ENCODE measurements around the gene ELOVL2. TPM values are rescaled to one million over a fixed set of nuclear protein-coding genes. Genes with fewer than 3 reads are reported as not detected.

Gene ELOVL2
- total RNA-seq, 3 donors from 2014 or later, result 0.12 to 0.63 TPM; not detected in 1

DNA sequence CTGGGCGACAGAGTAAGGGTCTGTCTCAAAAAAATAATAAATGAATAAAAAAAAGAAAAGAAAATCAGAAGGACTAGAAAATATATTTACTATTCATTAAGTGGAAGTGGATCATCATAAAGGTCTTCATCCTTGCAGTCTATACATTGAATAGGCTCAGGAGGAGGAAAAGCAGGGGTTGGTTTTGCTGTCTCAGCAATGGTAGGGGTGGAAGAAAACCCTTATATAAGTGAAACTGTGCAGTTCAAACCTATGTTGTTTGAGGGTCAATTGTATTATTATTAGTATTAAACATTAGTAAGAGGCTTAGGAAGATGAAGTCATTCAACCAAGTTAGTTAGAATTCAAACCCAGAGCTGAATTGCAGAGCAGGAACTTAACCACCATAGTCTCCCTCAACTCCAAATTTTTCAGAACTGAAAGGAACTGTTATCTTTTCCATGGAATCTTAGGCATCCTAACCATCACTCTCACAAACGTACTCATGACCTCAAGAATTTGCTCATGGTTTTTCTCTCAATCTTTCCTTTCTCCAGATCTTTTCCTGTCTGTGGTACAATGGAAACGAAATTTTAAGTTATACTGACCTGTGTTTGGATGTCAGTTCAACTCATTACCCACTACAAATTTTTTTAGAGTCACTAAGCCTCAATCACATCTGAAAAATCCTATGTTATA is 41.8 kb upstream of the ELOVL2 start:
- ATAC-seq (no peak), DNase-seq (no peak)
- Histone ChIP-seq H3K4me3 (no peak overlapping the region), H3K36me3 (ENCODE audit: low read depth) (no peaks in the 10 kb centered on the region), H3K4me1 (ENCODE audit: low read depth) (no peaks in the 10 kb centered on the region), H3K9me3 (no peaks in the 10 kb centered on the region)
- intact Hi-C loops (cut with DNase I, micrococcal nuclease), result no loop called here
- TF ChIP-seq, protein P1, sequence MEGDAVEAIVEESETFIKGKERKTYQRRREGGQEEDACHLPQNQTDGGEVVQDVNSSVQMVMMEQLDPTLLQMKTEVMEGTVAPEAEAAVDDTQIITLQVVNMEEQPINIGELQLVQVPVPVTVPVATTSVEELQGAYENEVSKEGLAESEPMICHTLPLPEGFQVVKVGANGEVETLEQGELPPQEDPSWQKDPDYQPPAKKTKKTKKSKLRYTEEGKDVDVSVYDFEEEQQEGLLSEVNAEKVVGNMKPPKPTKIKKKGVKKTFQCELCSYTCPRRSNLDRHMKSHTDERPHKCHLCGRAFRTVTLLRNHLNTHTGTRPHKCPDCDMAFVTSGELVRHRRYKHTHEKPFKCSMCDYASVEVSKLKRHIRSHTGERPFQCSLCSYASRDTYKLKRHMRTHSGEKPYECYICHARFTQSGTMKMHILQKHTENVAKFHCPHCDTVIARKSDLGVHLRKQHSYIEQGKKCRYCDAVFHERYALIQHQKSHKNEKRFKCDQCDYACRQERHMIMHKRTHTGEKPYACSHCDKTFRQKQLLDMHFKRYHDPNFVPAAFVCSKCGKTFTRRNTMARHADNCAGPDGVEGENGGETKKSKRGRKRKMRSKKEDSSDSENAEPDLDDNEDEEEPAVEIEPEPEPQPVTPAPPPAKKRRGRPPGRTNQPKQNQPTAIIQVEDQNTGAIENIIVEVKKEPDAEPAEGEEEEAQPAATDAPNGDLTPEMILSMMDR (IDR thresholded peaks at IDR 0.05), result no peak

DNA sequence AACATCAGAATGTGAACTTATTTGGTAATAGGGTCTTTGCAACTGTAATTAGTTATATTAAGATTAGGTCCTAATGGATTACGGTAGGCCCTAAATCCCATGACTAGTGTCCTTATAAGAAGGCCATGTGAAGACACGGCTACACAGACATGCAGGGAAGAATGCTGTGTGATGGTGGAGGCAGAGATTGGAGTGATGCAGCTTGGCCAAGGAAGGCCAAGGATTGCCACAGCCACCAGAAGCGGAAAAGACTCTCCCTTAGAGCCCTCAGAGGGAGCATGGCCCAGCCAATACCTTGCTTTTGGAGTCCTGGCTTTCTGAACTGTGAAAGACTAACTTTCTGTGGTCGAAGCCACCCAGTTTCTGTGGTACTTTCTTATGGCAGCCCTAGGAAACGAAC is 39.9 kb upstream of the ELOVL2 start:
- no peak for DNase-seq
- TF ChIP-seq, protein P1 (IDR thresholded peaks at IDR 0.05), result no peak
- Histone ChIP-seq H3K4me3 (no peak overlapping the region), H3K4me1 (ENCODE audit: low read depth) (no peaks in the 10 kb centered on the region), H3K36me3 (ENCODE audit: low read depth) (no peaks in the 10 kb centered on the region), H3K9me3 (no peaks in the 10 kb centered on the region)
- no peak for ATAC-seq
- intact Hi-C loops (cut with DNase I, micrococcal nuclease), result no loop called here

DNA sequence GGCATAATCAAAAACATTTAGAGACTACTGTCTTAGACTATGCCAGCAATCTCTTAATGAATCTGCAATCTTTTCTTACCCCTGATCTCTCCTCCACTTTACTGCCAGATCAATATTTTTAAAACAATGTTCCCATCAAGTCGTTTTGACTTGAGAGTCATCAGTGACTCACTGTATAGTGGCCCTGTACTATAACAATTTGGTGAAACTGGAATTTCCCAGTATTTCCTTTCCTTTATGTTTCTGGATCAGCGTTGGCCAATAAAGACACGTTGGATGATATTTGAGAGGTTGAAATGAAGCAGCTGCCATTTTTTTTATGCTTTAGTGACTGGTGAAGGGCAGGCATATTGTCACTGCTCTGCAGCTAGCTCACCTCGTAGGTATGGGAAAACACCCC is 39.4 kb upstream of the ELOVL2 start:
- DNase-seq (no peak), ATAC-seq (no peak)
- TF ChIP-seq, protein P1 (IDR thresholded peaks at IDR 0.05), result no peak
- intact Hi-C loops (cut with DNase I, micrococcal nuclease), result no loop called here
- Histone ChIP-seq H3K4me1 (ENCODE audit: low read depth) (no peaks in the 10 kb centered on the region), H3K9me3 (no peaks in the 10 kb centered on the region), H3K4me3 (no peak overlapping the region), H3K36me3 (ENCODE audit: low read depth) (no peaks in the 10 kb centered on the region)

DNA sequence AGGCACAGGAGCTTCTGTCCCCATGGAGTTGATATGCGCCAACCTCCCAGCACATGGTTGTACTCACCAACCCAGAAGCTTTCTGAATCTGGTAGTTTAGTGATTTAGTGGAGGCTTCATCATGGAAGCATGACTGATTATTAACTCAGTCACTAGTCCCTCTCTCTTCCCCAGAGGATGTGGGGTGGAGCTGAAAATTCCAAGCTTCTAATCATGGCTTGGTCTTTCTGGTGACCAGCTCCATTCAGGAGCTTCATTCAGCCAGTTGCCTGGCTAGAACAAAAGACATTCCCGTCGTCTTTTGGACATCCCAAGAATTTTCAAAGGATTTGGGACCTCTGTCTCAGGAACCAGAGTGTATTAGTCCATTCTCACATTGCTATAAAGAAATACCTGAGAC is 36.2 kb upstream of the ELOVL2 start:
- ATAC-seq (no peak), DNase-seq (no peak)
- intact Hi-C loops (cut with DNase I, micrococcal nuclease), result no loop called here
- Histone ChIP-seq H3K4me1 (ENCODE audit: low read depth) (no peaks in the 10 kb centered on the region), H3K9me3 (no peaks in the 10 kb centered on the region), H3K4me3 (no peak overlapping the region), H3K36me3 (ENCODE audit: low read depth) (no peaks in the 10 kb centered on the region)
- TF ChIP-seq, protein P1 (IDR thresholded peaks at IDR 0.05), result no peak

DNA sequence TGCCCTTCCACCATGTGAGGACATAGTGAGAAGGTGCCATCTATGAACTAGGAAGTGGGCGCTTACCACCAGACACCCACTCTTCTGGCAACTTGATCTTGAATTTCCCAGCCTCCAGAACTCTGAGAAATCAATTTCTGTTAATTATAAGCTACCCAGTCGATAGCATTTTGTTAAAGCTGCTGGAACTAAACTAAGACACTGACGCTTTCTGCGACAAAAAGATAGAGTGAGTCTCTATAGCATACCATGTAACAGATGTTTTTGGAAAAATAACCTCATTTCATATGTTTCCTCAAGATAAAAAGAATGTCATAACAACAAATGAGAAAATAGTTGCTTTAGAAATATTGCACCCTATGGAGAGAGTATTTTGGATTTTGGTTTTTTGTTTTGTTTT is 34.2 kb upstream of the ELOVL2 start:
- no peak overlapping the region for H3K4me3 ChIP-seq
- intact Hi-C loops (cut with DNase I, micrococcal nuclease), result no loop called here
- H3K4me1 ChIP-seq (ENCODE audit: low read depth), result no peaks in the 10 kb centered on the region
- H3K36me3 ChIP-seq (ENCODE audit: low read depth), result no peaks in the 10 kb centered on the region
- TF ChIP-seq, protein P1 (IDR thresholded peaks at IDR 0.05), result no peak
- ATAC-seq, result no peak
- DNase-seq, result no peak
- no peaks in the 10 kb centered on the region for H3K9me3 ChIP-seq

DNA sequence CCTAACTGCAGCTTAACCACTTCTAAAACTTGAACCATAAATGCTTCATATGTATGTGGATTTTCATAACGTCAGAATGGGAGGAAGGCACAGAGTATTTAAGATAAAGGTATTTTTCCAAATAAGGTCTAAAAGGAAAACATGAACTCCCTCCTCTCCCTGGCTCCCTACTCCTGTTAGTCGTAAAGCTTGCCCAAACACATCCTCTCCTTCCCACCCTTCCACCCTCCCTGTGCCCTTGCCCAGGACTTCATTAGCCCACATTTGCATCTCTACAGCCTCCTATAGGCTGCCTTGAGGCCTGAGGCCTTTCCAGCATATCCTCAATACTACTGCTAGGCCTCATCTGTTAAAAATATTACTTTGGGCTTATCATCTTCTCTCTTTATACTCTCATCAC is 32.4 kb upstream of the ELOVL2 start:
- Histone ChIP-seq H3K9me3 (no peaks in the 10 kb centered on the region), H3K4me3 (no peak overlapping the region), H3K4me1 (ENCODE audit: low read depth) (no peaks in the 10 kb centered on the region), H3K36me3 (ENCODE audit: low read depth) (no peaks in the 10 kb centered on the region)
- TF ChIP-seq, protein P1 (IDR thresholded peaks at IDR 0.05), result no peak
- DNase-seq (no peak), ATAC-seq (no peak)
- intact Hi-C loops (cut with DNase I, micrococcal nuclease), result no loop called here
